ENCODE data around the gene TMIGD3. TPM values are rescaled to one million over a fixed set of nuclear protein-coding genes. Genes with fewer than 3 reads are reported as not detected.

The TMIGD3 gene
- total and polyA plus RNA-seq, 2 of the 4 experiments (the other 2 are of a cell fraction), result under 0.01 to 0.12 TPM

DNA sequence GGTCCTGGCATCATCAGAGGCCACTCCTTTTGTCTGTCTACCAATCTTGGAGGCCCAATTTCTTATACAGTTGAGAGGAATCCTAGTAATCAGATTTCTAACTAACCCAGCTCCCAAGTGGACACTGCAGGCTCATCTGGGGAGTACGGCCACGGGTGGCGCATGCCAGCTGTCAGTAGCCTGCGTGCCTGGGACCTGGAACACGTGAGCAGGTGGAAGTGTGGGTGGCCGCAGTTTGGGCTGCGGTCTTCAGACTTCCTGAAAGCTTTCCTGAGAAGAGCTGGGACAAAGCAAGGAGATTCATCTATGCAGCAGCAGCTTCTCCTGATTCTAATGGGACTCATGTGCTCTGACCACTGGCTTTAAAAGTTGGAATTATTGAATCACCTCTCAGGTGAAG is 12.4 kb downstream of the TMIGD3 start:
- no peaks in the 10 kb centered on the region for H4K20me1 ChIP-seq (ENCODE audit: insufficient read depth, low read length)
- H3K56ac ChIP-seq (ENCODE audit: extremely low read depth, insufficient read depth, low read length), result no peak overlapping the region
- ChIA-PET POLR2A (ENCODE audit: unreplicated experiment) (no interaction called here), CTCF (interaction anchor here (0.8 to 1.3 kb wide), 2 partner anchors 13 to 26 kb away, joined by 3 read pairs; no protein-coding TSS in a partner anchor)
- no TSS peak for BruUV-seq (replicated peaks)
- no peak overlapping the region for H3K23ac ChIP-seq (ENCODE audit: low read depth, low read length)
- DNase-seq (no peak), ATAC-seq (ENCODE audit: low read depth) (no peak)
- H3K36me3 ChIP-seq (ENCODE audit: control insufficient read depth, insufficient read depth, low read length), result no peaks in the 10 kb centered on the region
- H3K18ac ChIP-seq (ENCODE audit: low read depth, low read length), result no peak overlapping the region
- H3K79me1 ChIP-seq (ENCODE audit: low read depth in 1 of 2, low read length in 2 of 2), result no peaks in the 10 kb centered on the region
- no CpG with 5 or more reads among the region's 7 CpGs for WGBS, 2 experiments (ENCODE audit: extremely low coverage in 2 of 2, insufficient read length in 1 of 2)
- no peak overlapping the region for H3K27ac ChIP-seq (ENCODE audit: insufficient read depth, low read length)
- H2BK5ac ChIP-seq (ENCODE audit: low read depth, low read length, poor library complexity, severe bottlenecking), result no peak overlapping the region
- intact Hi-C loops (cut with micrococcal nuclease) (no loop called here), dilution Hi-C loops (cut with HindIII; ENCODE audit: low sequenced_read_pairs, unreplicated experiment) (no loop called here), in situ Hi-C loops (cut with MboI; ENCODE audit: low sequenced_read_pairs) (loop anchor here (25.0 kb wide), 1 partner anchor 871 kb away; no protein-coding TSS in a partner anchor)
- no peak overlapping the region for H3K4me3 ChIP-seq (ENCODE audit: insufficient read depth, low read depth, low read length)
- H3K9me3 ChIP-seq (ENCODE audit: control insufficient read depth, insufficient read depth, low read length), result no peaks in the 10 kb centered on the region
- no peak overlapping the region for H4K5ac ChIP-seq (ENCODE audit: low read depth, low read length)
- no peaks in the 10 kb centered on the region for H3K4me1 ChIP-seq (ENCODE audit: control insufficient read depth, insufficient read depth, low read length)
- no peak overlapping the region for H3K4me2 ChIP-seq (ENCODE audit: low read depth, low read length)
- H2AFZ ChIP-seq (replicated peaks; ENCODE audit: low read length, poor library complexity), result no peak overlapping the region
- no peaks in the 10 kb centered on the region for H3K9me1 ChIP-seq (ENCODE audit: insufficient read depth, low read length)
- no peak overlapping the region for H2AK5ac ChIP-seq (ENCODE audit: low read depth, low read length)
- no peak overlapping the region for H2BK15ac ChIP-seq (ENCODE audit: low read depth, low read length)
- H2BK120ac ChIP-seq (ENCODE audit: low read depth, low read length), result no peak overlapping the region
- no peak overlapping the region for H3K4ac ChIP-seq (ENCODE audit: low read depth, low read length)
- no peak overlapping the region for H4K8ac ChIP-seq (ENCODE audit: low read depth in 2 of 2, low read length in 2 of 2)
- TF ChIP-seq, protein P1, sequence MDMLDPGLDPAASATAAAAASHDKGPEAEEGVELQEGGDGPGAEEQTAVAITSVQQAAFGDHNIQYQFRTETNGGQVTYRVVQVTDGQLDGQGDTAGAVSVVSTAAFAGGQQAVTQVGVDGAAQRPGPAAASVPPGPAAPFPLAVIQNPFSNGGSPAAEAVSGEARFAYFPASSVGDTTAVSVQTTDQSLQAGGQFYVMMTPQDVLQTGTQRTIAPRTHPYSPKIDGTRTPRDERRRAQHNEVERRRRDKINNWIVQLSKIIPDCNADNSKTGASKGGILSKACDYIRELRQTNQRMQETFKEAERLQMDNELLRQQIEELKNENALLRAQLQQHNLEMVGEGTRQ (IDR thresholded peaks at IDR 0.05; ENCODE audit: low read depth, low read length), result no peak
- TF ChIP-seq CEBPB (IDR thresholded peaks at IDR 0.05; ENCODE audit: low read depth, low read length) (no peak), NFE2L2 (IDR thresholded peaks at IDR 0.05; ENCODE audit: low read depth, low read length) (no peak), MAFK (IDR thresholded peaks at IDR 0.05; ENCODE audit: low read depth, low read length) (no peak), FOS (IDR thresholded peaks at IDR 0.05; ENCODE audit: low read depth, low read length) (no peak), BHLHE40 (IDR thresholded peaks at IDR 0.05; ENCODE audit: low read depth, low read length) (no peak), POLR2A (IDR thresholded peaks at IDR 0.05; ENCODE audit: low read depth, low read length) (no peak), MAZ (IDR thresholded peaks at IDR 0.05; ENCODE audit: borderline replicate concordance, low read depth, low read length) (no peak), SMC3 (IDR thresholded peaks at IDR 0.05; ENCODE audit: low read depth, low read length) (no peak), MXI1 (IDR thresholded peaks at IDR 0.05; ENCODE audit: borderline replicate concordance, low read depth, low read length) (no peak), RCOR1 (IDR thresholded peaks at IDR 0.05; ENCODE audit: insufficient replicate concordance, low read length) (no peak), RFX5 (IDR thresholded peaks at IDR 0.05; ENCODE audit: low read depth, low read length) (no peak), RAD21 (IDR thresholded peaks at IDR 0.05; ENCODE audit: low read length) (no peak)
- TF ChIP-seq, protein P2, sequence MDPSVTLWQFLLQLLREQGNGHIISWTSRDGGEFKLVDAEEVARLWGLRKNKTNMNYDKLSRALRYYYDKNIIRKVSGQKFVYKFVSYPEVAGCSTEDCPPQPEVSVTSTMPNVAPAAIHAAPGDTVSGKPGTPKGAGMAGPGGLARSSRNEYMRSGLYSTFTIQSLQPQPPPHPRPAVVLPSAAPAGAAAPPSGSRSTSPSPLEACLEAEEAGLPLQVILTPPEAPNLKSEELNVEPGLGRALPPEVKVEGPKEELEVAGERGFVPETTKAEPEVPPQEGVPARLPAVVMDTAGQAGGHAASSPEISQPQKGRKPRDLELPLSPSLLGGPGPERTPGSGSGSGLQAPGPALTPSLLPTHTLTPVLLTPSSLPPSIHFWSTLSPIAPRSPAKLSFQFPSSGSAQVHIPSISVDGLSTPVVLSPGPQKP (IDR thresholded peaks at IDR 0.05; ENCODE audit: borderline replicate concordance, low read depth, low read length), result no peak
- TF ChIP-seq, protein P3, sequence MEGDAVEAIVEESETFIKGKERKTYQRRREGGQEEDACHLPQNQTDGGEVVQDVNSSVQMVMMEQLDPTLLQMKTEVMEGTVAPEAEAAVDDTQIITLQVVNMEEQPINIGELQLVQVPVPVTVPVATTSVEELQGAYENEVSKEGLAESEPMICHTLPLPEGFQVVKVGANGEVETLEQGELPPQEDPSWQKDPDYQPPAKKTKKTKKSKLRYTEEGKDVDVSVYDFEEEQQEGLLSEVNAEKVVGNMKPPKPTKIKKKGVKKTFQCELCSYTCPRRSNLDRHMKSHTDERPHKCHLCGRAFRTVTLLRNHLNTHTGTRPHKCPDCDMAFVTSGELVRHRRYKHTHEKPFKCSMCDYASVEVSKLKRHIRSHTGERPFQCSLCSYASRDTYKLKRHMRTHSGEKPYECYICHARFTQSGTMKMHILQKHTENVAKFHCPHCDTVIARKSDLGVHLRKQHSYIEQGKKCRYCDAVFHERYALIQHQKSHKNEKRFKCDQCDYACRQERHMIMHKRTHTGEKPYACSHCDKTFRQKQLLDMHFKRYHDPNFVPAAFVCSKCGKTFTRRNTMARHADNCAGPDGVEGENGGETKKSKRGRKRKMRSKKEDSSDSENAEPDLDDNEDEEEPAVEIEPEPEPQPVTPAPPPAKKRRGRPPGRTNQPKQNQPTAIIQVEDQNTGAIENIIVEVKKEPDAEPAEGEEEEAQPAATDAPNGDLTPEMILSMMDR (conservative IDR thresholded peaks at IDR 0.05; ENCODE audit: low read depth, low read length), result no peak
- no peak overlapping the region for H2BK20ac ChIP-seq (ENCODE audit: low read depth, low read length)
- H4K91ac ChIP-seq (ENCODE audit: insufficient read depth, low read depth, low read length), result no peak overlapping the region
- H3K14ac ChIP-seq (replicated peaks; ENCODE audit: low read depth, low read length), result no peak overlapping the region
- H3K9ac ChIP-seq (ENCODE audit: low read depth, low read length), result no peak overlapping the region
- H2AK9ac ChIP-seq (replicated peaks; ENCODE audit: low read depth, low read length, poor library complexity), result no peak overlapping the region
- H3K27me3 ChIP-seq (ENCODE audit: control insufficient read depth, insufficient read depth, low read length), result peaks cover 12% of the 10 kb centered on the region
